HG03108 (cell line): ENCODE measurements around the gene TMEM223.
"Not testable (repeated sequence)": the region's sequence is repeated elsewhere in the genome, so short reads cannot be mapped to it uniquely, and the experiment has no call there.

Experiments
- ATAC-seq: cut with Tn5 transposase; IDR thresholded peaks from one replicate; pipeline ENCODE4 v1.9.1; 2021; ENCODE audit warnings: moderate library complexity; ENCODE audit not compliant: unreplicated experiment

The TMEM223 gene

GRCh38 chr11:62753736-62754603 lies 37.8 kb downstream of the TMEM223 start, which contains the start of gene ZBTB3:
ZBTB3 (minus strand) TSS chr11:62754160; CDS start chr11:62753664, 496 bp downstream.
- peak; percentile 96 for ATAC-seq

- peak; percentile 0 for ATAC-seq
These were observed 38.6 kb downstream of the TMEM223 start for GRCh38 chr11:62752994-62753735.

- no peak for ATAC-seq
These were observed 39.5 kb downstream of the TMEM223 start for GRCh38 chr11:62752177-62752785.

- not testable (repeated sequence) for ATAC-seq
These were observed 41.9 kb downstream of the TMEM223 start for GRCh38 chr11:62749931-62750330.

- ATAC-seq: no peak
These were observed 44.2 kb downstream of the TMEM223 start for GRCh38 chr11:62747475-62748160.
